Caco-2 (cell line): Measurements from ENCODE around the gene ATXN3L. TPM values are rescaled to one million over a fixed set of nuclear protein-coding genes. Genes with fewer than 3 reads are reported as not detected.

Experiments
- BruUV-seq: library from RNA; stranded (reverse); fragments of 400-500 nt; replicated peaks from 2 replicates; lab custom pipeline; 2021; lab: Mats Ljungman, UMichigan
- CTCF ChIA-PET: fragments of 300-600 bp; sonication (Branson Sonifier 250); formaldehyde crosslinking; loops from one replicate; lab custom pipeline; 2022; ENCODE audit warnings: antibody characterized with exemption; lab: Charles Lee
- POLR2A ChIA-PET: fragments of 300-600 bp; sonication (Branson Sonifier 250); formaldehyde crosslinking; loops from one replicate; lab custom pipeline; 2022; ENCODE audit warnings: antibody characterized with exemption; lab: Charles Lee
- DNase-seq, 2 experiments: peaks; one replicate each; pipeline versions ENCODE4 v3.0.0 to v3.0.0-alpha.2; 2020 to 2022
- H3K27me3 ChIP-seq: replicated peaks from 2 replicates; pipeline ENCODE4 v1.6.0; 2011; ENCODE audit warnings: low read length; ENCODE audit not compliant: control insufficient read depth, insufficient read depth
- H3K36me3 ChIP-seq: 2 replicates; pipeline ENCODE4 v1.5.1; 2011; ENCODE audit warnings: low read length; ENCODE audit not compliant: control insufficient read depth, insufficient read depth
- H3K4me1 ChIP-seq: fragments of 250-450 bp; sonication (Bioruptor Pico); 2 replicates; pipeline ENCODE4 v1.5.1; 2020; ENCODE audit warnings: mild to moderate bottlenecking
- H3K4me3 ChIP-seq: 2 replicates; pipeline ENCODE4 v1.5.1; 2011; ENCODE audit warnings: low read depth, mild to moderate bottlenecking, control low read depth, low read length
- H3K9me3 ChIP-seq: fragments of 250-450 bp; sonication (Bioruptor Pico); 2 replicates; pipeline ENCODE4 v1.5.1; 2020; ENCODE audit warnings: mild to moderate bottlenecking, moderate library complexity
- H3K27ac Mint-ChIP-seq: one replicate; pipeline ENCODE4 v1.8.0; 2022; ENCODE audit warnings: mixed read lengths; ENCODE audit not compliant: unreplicated experiment
- H3K27me3 Mint-ChIP-seq: one replicate; pipeline ENCODE4 v1.8.0; 2022; ENCODE audit warnings: mixed read lengths; ENCODE audit not compliant: insufficient read depth, unreplicated experiment
- H3K36me3 Mint-ChIP-seq: one replicate; pipeline ENCODE4 v1.8.0; 2022; ENCODE audit warnings: mild to moderate bottlenecking, mixed read lengths; ENCODE audit not compliant: insufficient read depth, unreplicated experiment
- H3K4me1 Mint-ChIP-seq: one replicate; pipeline ENCODE4 v1.8.0; 2022; ENCODE audit warnings: low read depth, mixed read lengths; ENCODE audit not compliant: unreplicated experiment
- H3K4me3 Mint-ChIP-seq: one replicate; pipeline ENCODE4 v1.8.0; 2022; ENCODE audit warnings: mild to moderate bottlenecking, moderate library complexity, mixed read lengths; ENCODE audit not compliant: unreplicated experiment
- H3K9me3 Mint-ChIP-seq: one replicate; pipeline ENCODE4 v1.8.0; 2022; ENCODE audit warnings: mixed read lengths; ENCODE audit not compliant: unreplicated experiment
- intact Hi-C: fragments of 100-400 bp; cut with micrococcal nuclease; formaldehyde crosslinking; loops from one replicate; pipeline ENCODE4 v1.10.0; 2022; ENCODE audit not compliant: unreplicated experiment
- total RNA-seq: library from RNA; stranded (reverse); gene quantifications from 2 replicates; pipeline ENCODE4 v1.2.3, GENCODE V29; 2022
- TF ChIP-seq, protein P1 (sequence below), 2 experiments: fragments of 200-600 bp in 1 of 2; IDR thresholded peaks; 1 replicate in 1 of 2; 2 replicates in 1 of 2; pipeline versions ENCODE4 v1.5.1 to v1.8.0; 2011 to 2022; ENCODE audit warnings: antibody characterized with exemption in 1 of 2, control low read depth in 1 of 2, inconsistent platforms in 1 of 2, low read depth in 1 of 2, low read length in 1 of 2, mild to moderate bottlenecking in 1 of 2, moderate library complexity in 1 of 2; ENCODE audit not compliant: insufficient read depth in 1 of 2, severe bottlenecking in 1 of 2, unreplicated experiment in 1 of 2

The ATXN3L gene
- total RNA-seq, 1 experiment from 2014 or later: not detected

DNA sequence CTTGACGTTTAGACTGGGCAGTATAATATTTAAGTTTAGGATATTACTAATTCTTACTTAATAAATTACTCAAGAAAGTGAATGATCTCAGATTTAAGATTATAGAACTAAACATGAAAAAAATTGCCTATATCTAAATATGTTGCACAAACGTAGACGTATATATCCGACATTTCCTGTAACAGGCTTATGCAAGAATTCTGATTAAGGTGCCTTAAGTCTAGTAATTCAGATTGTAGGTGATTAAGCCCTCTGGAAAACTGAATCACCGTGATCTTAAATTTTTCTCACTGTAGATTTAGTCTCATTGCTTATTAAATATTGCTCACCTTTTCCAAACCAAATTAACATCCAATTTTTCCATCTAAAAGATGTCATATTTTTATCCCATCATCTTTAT, 24.0 kb downstream of the ATXN3L start:
- Histone ChIP-seq H3K4me3 (no peak overlapping the region), H3K4me1 (no peaks in the 10 kb centered on the region), H3K27me3 (no peaks in the 10 kb centered on the region), H3K36me3 (no peaks in the 10 kb centered on the region), H3K9me3 (no peaks in the 10 kb centered on the region)
- TF ChIP-seq, protein P1, sequence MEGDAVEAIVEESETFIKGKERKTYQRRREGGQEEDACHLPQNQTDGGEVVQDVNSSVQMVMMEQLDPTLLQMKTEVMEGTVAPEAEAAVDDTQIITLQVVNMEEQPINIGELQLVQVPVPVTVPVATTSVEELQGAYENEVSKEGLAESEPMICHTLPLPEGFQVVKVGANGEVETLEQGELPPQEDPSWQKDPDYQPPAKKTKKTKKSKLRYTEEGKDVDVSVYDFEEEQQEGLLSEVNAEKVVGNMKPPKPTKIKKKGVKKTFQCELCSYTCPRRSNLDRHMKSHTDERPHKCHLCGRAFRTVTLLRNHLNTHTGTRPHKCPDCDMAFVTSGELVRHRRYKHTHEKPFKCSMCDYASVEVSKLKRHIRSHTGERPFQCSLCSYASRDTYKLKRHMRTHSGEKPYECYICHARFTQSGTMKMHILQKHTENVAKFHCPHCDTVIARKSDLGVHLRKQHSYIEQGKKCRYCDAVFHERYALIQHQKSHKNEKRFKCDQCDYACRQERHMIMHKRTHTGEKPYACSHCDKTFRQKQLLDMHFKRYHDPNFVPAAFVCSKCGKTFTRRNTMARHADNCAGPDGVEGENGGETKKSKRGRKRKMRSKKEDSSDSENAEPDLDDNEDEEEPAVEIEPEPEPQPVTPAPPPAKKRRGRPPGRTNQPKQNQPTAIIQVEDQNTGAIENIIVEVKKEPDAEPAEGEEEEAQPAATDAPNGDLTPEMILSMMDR (IDR thresholded peaks at IDR 0.05; ENCODE audit: insufficient read depth in 1 of 2, low read depth in 1 of 2, low read length in 1 of 2, severe bottlenecking in 1 of 2, unreplicated experiment in 1 of 2): no peak
- no peaks in the 10 kb centered on the region for H3K27me3 Mint-ChIP-seq
- H3K36me3 Mint-ChIP-seq: no peaks in the 10 kb centered on the region
- no peak overlapping the region for H3K4me3 Mint-ChIP-seq
- CTCF ChIA-PET: no interaction called here
- H3K4me1 Mint-ChIP-seq: no peaks in the 10 kb centered on the region
- no peaks in the 10 kb centered on the region for H3K9me3 Mint-ChIP-seq
- DNase-seq: no peak
- intact Hi-C loops: no loop called here
- no TSS peak for BruUV-seq
- POLR2A ChIA-PET: no interaction called here
- no peak overlapping the region for H3K27ac Mint-ChIP-seq

DNA sequence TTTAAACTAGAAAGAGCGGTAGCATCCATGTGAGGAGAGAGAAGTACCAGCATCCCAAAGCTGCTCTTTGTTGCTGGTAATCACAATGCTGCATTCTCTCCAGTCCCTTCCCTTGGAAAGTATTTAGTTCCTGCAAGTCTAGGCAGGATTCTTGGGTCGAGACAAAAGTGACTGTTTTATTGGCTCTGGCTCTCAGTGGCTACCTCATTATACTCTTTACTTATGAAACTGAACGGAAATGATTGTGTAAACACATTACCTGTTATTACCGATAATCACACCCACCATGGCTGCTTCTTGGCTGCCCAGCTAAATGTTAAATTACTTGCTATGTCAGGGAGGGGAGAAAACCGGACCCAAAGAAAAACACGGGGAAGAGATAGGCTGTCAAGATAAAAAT, 26.2 kb downstream of the ATXN3L start:
- TF ChIP-seq, protein P1 (IDR thresholded peaks at IDR 0.05; ENCODE audit: insufficient read depth in 1 of 2, low read depth in 1 of 2, low read length in 1 of 2, severe bottlenecking in 1 of 2, unreplicated experiment in 1 of 2): no peak
- Mint-ChIP-seq H3K4me3 (peak overlapping the region; percentile 37), H3K36me3 (no peaks in the 10 kb centered on the region), H3K27me3 (no peaks in the 10 kb centered on the region), H3K4me1 (peaks cover 11% of the 10 kb centered on the region), H3K9me3 (peaks cover 13% of the 10 kb centered on the region), H3K27ac (peak overlapping the region; percentile 43)
- DNase-seq: no peak
- intact Hi-C loops: no loop called here
- POLR2A ChIA-PET: no interaction called here
- BruUV-seq: no TSS peak
- Histone ChIP-seq H3K27me3 (no peaks in the 10 kb centered on the region), H3K4me1 (peaks cover 4% of the 10 kb centered on the region), H3K9me3 (no peaks in the 10 kb centered on the region), H3K4me3 (no peak overlapping the region), H3K36me3 (no peaks in the 10 kb centered on the region)
- CTCF ChIA-PET: no interaction called here

DNA sequence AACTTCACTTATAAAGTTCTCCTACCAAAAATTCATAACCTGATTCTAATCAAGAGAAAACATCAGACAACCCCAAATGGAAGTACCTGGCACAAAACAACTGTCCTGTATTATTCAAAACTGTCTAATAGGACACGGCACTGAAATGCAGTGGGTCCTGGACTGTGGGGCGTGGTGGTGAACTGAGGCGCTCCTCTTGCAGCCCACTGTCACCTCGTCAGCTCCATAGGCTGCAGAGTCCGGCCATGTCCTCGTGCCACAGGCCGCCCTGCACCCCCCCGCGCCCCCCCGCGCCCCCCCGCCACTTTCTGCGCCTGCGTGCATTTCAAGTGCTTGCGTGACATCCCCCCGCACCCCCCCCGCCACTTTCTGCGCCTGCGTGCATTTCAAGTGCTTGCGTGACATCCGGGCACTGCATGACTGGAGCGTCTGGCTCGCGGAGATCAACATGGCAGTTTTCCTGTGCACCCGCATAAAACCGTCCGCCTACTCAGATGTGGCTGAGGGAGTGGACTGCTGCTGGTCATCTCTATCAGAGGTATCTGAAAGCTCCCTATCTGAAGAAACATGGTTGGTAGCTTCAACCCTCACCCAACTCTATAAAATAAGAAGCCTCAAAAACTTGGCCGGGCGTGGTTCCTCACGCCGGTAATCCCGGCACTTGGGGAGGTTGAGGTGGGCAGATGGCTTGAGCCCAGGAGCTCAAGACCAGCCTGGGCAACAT, 28.8 kb downstream of the ATXN3L start:
- Mint-ChIP-seq H3K4me1 (peaks cover 19% of the 10 kb centered on the region), H3K4me3 (no peak overlapping the region), H3K36me3 (no peaks in the 10 kb centered on the region), H3K27ac (no peak overlapping the region), H3K9me3 (peaks cover 13% of the 10 kb centered on the region), H3K27me3 (no peaks in the 10 kb centered on the region)
- TF ChIP-seq, protein P1 (IDR thresholded peaks at IDR 0.05; ENCODE audit: insufficient read depth in 1 of 2, low read depth in 1 of 2, low read length in 1 of 2, severe bottlenecking in 1 of 2, unreplicated experiment in 1 of 2): no peak
- no peak for DNase-seq
- ChIA-PET POLR2A (no interaction called here), CTCF (no interaction called here)
- intact Hi-C loops: no loop called here
- Histone ChIP-seq H3K36me3 (no peaks in the 10 kb centered on the region), H3K27me3 (no peaks in the 10 kb centered on the region), H3K4me3 (no peak overlapping the region), H3K4me1 (peaks cover 27% of the 10 kb centered on the region), H3K9me3 (peaks cover 3% of the 10 kb centered on the region)
- no TSS peak for BruUV-seq
